ENCODE measurements around the gene PTPRN. TPM values are rescaled to one million over a fixed set of nuclear protein-coding genes. Genes with fewer than 3 reads are reported as not detected.

The PTPRN gene
- total and polyA plus RNA-seq, 11 donors = 0.12 to 0.93 (median 0.39) TPM; not detected in 7

DNA sequence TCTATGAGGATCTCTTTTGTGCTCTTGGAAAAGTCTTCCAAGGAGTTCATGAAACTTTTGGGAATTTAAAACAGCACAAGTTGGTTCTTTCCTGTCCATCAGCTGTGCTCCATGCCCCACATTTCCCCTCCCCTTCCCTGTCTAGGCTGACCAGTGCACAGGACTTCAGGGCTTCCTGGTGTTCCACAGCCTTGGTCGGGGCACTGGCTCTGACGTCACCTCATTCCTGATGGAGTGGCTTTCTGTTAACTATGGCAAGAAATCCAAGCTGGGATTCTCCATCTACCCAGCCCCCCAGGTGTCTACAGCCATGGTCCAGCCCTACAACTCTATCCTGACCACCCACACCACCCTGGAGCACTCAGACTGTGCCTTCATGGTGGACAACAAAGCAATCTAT, 38.2 kb downstream of the PTPRN start:
- WGBS, 4 donors = 70 to 77% (median 72%) methylated on average over 2 of the region's 2 CpGs

DNA sequence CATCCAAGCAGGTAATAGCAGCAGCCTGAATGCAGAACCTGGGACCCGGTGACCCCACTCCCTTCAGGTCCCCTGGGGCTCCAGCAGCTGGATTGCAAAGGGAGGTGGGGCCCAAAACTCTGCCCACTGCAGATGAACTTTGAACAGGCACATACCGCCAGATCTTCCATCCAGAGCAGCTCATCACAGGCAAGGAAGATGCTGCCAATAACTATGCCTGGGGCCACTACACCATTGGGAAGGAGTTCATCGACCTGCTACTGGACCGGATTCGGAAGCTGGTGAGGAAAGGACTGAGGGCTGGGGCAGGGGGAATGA, 39.2 kb downstream of the PTPRN start:
- Histone ChIP-seq H3K27me3 (no peaks in the 10 kb centered on the region), H3K27ac (peak overlapping the region in 1 of 12 donors; percentile 14), H3K4me1 (peaks cover 0 to 21% (median 9%) of the 10 kb centered on the region in 12 donors), H3K9me3 (no peaks in the 10 kb centered on the region), H3K36me3 (no peaks in the 10 kb centered on the region), H3K4me3 (no peak overlapping the region)
- no peak for ATAC-seq
- intact Hi-C loops (cut with DNase I) = no loop called here
- TF ChIP-seq POLR2A (IDR thresholded peaks at IDR 0.05) = no peak
- TF ChIP-seq, protein P1, sequence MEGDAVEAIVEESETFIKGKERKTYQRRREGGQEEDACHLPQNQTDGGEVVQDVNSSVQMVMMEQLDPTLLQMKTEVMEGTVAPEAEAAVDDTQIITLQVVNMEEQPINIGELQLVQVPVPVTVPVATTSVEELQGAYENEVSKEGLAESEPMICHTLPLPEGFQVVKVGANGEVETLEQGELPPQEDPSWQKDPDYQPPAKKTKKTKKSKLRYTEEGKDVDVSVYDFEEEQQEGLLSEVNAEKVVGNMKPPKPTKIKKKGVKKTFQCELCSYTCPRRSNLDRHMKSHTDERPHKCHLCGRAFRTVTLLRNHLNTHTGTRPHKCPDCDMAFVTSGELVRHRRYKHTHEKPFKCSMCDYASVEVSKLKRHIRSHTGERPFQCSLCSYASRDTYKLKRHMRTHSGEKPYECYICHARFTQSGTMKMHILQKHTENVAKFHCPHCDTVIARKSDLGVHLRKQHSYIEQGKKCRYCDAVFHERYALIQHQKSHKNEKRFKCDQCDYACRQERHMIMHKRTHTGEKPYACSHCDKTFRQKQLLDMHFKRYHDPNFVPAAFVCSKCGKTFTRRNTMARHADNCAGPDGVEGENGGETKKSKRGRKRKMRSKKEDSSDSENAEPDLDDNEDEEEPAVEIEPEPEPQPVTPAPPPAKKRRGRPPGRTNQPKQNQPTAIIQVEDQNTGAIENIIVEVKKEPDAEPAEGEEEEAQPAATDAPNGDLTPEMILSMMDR (IDR thresholded peaks at IDR 0.05) = no peak
- WGBS, 4 donors = 72 to 94% (median 91%) methylated on average over 5 of the region's 5 CpGs
- DNase-seq = peak in 1 of 5 donors; percentile 4

More for the DNA sequence above, 38.2 kb downstream of the PTPRN start:
- Histone ChIP-seq H3K27ac (no peak overlapping the region), H3K36me3 (no peaks in the 10 kb centered on the region), H3K4me3 (no peak overlapping the region), H3K9me3 (no peaks in the 10 kb centered on the region), H3K4me1 (peaks cover 0 to 21% (median 9%) of the 10 kb centered on the region in 12 donors), H3K27me3 (no peaks in the 10 kb centered on the region)
- intact Hi-C loops (cut with DNase I) = no loop called here
- TF ChIP-seq, protein P1 (IDR thresholded peaks at IDR 0.05) = no peak
- TF ChIP-seq POLR2A (IDR thresholded peaks at IDR 0.05) = no peak
- DNase-seq = peak in 1 of 5 donors; percentile 5
- no peak for ATAC-seq

DNA sequence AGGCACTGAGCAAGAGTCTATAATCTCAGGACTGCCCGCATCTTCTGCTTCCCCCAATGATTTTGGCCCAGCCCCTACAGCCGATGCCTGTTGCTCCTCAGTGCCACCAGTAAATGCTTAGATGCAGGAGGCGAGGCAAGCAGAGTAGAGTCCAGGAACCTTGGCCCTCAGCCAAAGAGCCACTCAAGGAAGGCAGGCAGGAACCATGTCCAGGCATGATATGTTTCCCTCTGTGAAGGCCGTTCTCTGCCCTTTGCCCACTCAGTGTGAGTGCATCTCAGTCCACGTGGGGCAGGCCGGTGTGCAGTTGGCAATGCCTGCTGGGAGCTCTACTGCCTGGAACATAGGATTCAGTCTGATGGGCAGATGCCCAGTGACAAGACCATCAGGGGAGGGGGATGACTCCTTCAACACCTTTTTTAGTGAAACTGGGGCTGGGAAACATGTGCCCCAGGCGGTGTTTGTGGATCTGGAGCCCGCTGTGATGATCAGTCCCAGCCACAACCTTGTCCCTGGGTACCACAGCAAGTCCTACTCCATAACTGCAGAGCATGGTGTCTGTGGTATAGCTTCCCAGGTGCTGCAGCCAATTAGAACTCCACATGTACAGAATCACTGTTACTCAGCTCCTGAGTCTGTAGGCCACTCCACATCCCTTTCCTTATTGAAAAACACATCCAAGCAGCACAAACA, 39.7 kb downstream of the PTPRN start:
- ATAC-seq (peak in 3 of 4 donors; percentile 44 to 72 (median 70)), DNase-seq (peak in 3 of 5 donors; percentile 55 to 69 (median 56))
- TF ChIP-seq POLR2A (IDR thresholded peaks at IDR 0.05) = no peak
- TF ChIP-seq, protein P1 (IDR thresholded peaks at IDR 0.05) = no peak
- Histone ChIP-seq H3K4me3 (no peak overlapping the region), H3K27me3 (no peaks in the 10 kb centered on the region), H3K9me3 (no peaks in the 10 kb centered on the region), H3K4me1 (peaks cover 0 to 21% (median 7%) of the 10 kb centered on the region in 12 donors), H3K27ac (peak overlapping the region in 4 of 12 donors; percentile 8 to 47 (median 26)), H3K36me3 (no peaks in the 10 kb centered on the region)
- intact Hi-C loops (cut with DNase I) = no loop called here
- 44 to 61% (median 48%) methylated on average over 6 to 8 of the region's 8 CpGs for WGBS, 4 donors

DNA sequence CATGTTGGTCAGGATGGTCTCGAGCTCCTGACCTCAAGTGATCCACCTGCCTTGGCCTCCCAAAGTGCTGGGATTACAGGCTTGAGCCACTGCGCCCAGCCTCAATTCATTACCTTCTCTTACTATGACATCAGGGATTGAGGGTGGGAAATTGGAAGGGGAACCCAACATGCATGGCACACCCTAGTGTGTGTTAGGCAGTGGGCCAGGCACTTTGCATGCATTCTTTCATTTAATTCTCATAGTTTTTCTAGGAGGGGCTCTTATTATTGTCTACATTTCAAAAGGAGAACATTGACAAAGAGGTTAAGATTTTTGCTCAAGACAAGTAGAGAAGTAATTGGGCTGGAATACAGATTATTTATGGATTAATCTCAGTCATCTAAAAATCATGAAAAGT, 40.9 kb downstream of the PTPRN start:
- 84 to 86% (median 85%) methylated on average over 2 of the region's 2 CpGs for WGBS, 4 donors
- TF ChIP-seq POLR2A (IDR thresholded peaks at IDR 0.05) = no peak
- TF ChIP-seq, protein P1 (IDR thresholded peaks at IDR 0.05) = no peak
- intact Hi-C loops (cut with DNase I) = no loop called here
- H3K9me3 ChIP-seq = no peaks in the 10 kb centered on the region
- H3K4me1 ChIP-seq = peaks cover 0 to 12% (median 0%) of the 10 kb centered on the region in 12 donors
- H3K27me3 ChIP-seq = no peaks in the 10 kb centered on the region
- H3K27ac ChIP-seq = no peak overlapping the region
- DNase-seq (no peak), ATAC-seq (no peak)
- no peaks in the 10 kb centered on the region for H3K36me3 ChIP-seq
- no peak overlapping the region for H3K4me3 ChIP-seq
